Left lung (tissue), 10 donors: Measurements from ENCODE around the gene PIKFYVE. TPM values are rescaled to one million over a fixed set of nuclear protein-coding genes. Genes with fewer than 3 reads are reported as not detected.

Experiments
- ATAC-seq: fragments of 200-7000 bp; cut with Tn5 transposase; one replicate; pipeline ENCODE4 v1.9.1; 2020; ENCODE audit warnings: moderate library complexity
- DNase-seq, 4 donors: peaks; one replicate each; pipeline ENCODE4 v3.0.0-alpha.2; 2013 to 2020
- H3K27ac ChIP-seq, 2 donors: fragments of 200-600 bp; sonication (generic) in 1 of 2; one replicate each; pipeline versions ENCODE4 v1.5.0 to v1.8.0; 2020 to 2021
- H3K27me3 ChIP-seq, 2 donors: fragments of 200-600 bp; sonication (generic) in 1 of 2; one replicate each; pipeline versions ENCODE4 v1.5.0 to v1.8.0; 2020 to 2021
- H3K36me3 ChIP-seq, 2 donors: fragments of 200-600 bp; sonication (generic) in 1 of 2; one replicate each; pipeline versions ENCODE4 v1.5.0 to v1.8.0; 2020 to 2021
- H3K4me1 ChIP-seq, 2 donors: fragments of 200-600 bp; one replicate each; pipeline ENCODE4 v1.8.0; 2021
- H3K4me3 ChIP-seq, 2 donors: fragments of 200-600 bp; sonication (generic) in 1 of 2; one replicate each; pipeline versions ENCODE4 v1.5.0 to v1.8.0; 2020 to 2021; ENCODE audit warnings: mild to moderate bottlenecking in 1 of 2
- H3K9me3 ChIP-seq, 2 donors: fragments of 200-600 bp; sonication (generic) in 1 of 2; one replicate each; pipeline versions ENCODE4 v1.5.0 to v1.8.0; 2020 to 2021
- CTCF ChIP-seq, 2 donors: fragments of 200-600 bp; sonication (generic) in 1 of 2; IDR thresholded peaks; one replicate each; pipeline versions ENCODE4 v1.5.0 to v1.8.0; 2021; ENCODE audit warnings: antibody characterized with exemption in 2 of 2
- intact Hi-C, 2 donors: fragments of 100-400 bp; cut with DNase I; formaldehyde crosslinking; loops; one replicate each; pipeline versions ENCODE4 v1.11.2 to v1.14.2; 2022
- polyA plus RNA-seq, 6 donors: library from polyadenylated mRNA; unstranded; fragments of 120-200 nt; gene quantifications; one replicate each; pipeline ENCODE4 v1.2.1, GENCODE V29; 2013; ENCODE audit not compliant: insufficient read length in 6 of 6
- total RNA-seq, 2 donors: library from RNA; stranded (reverse); fragmentation: NEBNext Ultra II Directional; extraction: Animal tissue kit (Norgen Biotek cat#: 25700); gene quantifications; one replicate each; pipeline ENCODE4 v1.2.1, GENCODE V29; 2021
- donor health status: DM: no; HTN: yes; CAD: no.
- donor health status: DM: no; HTN: no; CAD: no.

Gene PIKFYVE
- total and polyA plus RNA-seq, 8 donors, result 23.8 to 31.6 (median 26.7) TPM

- no peaks in the 10 kb centered on the region for H3K4me1 ChIP-seq
- no peak for TF ChIP-seq CTCF (IDR thresholded peaks at IDR 0.05)
- H3K9me3 ChIP-seq, result peaks cover 0 to 11% of the 10 kb centered on the region in 2 donors
- ATAC-seq (no peak), DNase-seq (no peak)
- H3K36me3 ChIP-seq, result no peaks in the 10 kb centered on the region
- intact Hi-C loops, result no loop called here
- no peak overlapping the region for H3K4me3 ChIP-seq
- peak overlapping the region in 1 of 2 donors; percentile 20 for H3K27ac ChIP-seq
- no peaks in the 10 kb centered on the region for H3K27me3 ChIP-seq
Observed at GRCh38 chr2:208366215-208367127, 100.4 kb downstream of the PIKFYVE start.

DNA sequence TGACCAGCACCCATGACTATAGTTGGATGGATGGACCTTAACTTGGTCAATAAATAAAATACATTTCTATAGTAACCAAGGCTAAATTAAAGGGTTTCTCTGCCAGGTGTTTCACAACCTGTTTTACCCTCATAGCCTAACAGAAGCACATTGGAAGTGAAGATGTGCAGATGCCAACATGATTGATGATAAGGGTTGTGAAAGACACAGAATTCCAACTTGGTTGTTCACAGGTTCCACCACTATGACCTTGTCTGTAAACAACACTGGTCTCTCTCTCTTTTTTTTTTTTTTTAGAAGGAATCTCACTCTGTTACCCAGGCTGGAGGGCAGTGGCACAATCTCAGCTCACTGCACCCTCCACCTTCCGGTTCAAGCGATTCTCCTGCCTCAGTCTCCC, 103.0 kb downstream of the PIKFYVE start:
- no peaks in the 10 kb centered on the region for H3K4me1 ChIP-seq
- ATAC-seq, result no peak

GRCh38 chr2:208370881-208371633, 105.0 kb downstream of the PIKFYVE start:
- ATAC-seq (no peak), DNase-seq (no peak)
- Histone ChIP-seq H3K27ac (no peak overlapping the region), H3K4me1 (no peaks in the 10 kb centered on the region), H3K27me3 (no peaks in the 10 kb centered on the region), H3K4me3 (no peak overlapping the region), H3K36me3 (no peaks in the 10 kb centered on the region), H3K9me3 (no peaks in the 10 kb centered on the region)
- intact Hi-C loops, result no loop called here
- no peak for TF ChIP-seq CTCF (IDR thresholded peaks at IDR 0.05)

More for the DNA sequence above, 103.0 kb downstream of the PIKFYVE start:
- peaks cover 0 to 11% of the 10 kb centered on the region in 2 donors for H3K9me3 ChIP-seq
- H3K36me3 ChIP-seq, result no peaks in the 10 kb centered on the region
- no peaks in the 10 kb centered on the region for H3K27me3 ChIP-seq
- intact Hi-C loops, result no loop called here
- TF ChIP-seq CTCF (IDR thresholded peaks at IDR 0.05), result no peak
- DNase-seq, result no peak
- H3K4me3 ChIP-seq, result no peak overlapping the region
- H3K27ac ChIP-seq, result no peak overlapping the region

DNA sequence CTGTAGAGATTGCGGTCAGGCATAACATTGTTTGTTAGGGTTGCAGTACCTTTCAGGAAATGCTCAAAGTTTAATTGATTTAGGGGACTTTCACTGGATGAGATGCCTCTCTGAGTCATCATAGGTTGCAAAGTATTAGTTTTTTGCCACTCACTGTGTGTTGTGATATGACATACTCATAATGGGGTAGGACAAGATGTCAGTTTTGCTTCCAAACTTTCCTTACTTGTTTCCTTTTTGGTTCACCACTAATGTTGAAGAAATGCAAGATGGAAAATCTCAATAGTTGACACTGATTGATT, 105.5 kb downstream of the PIKFYVE start:
- Histone ChIP-seq H3K4me1 (no peaks in the 10 kb centered on the region), H3K36me3 (no peaks in the 10 kb centered on the region), H3K9me3 (no peaks in the 10 kb centered on the region), H3K4me3 (no peak overlapping the region), H3K27me3 (no peaks in the 10 kb centered on the region), H3K27ac (no peak overlapping the region)
- no peak for TF ChIP-seq CTCF (IDR thresholded peaks at IDR 0.05)
- DNase-seq, result no peak
- intact Hi-C loops, result no loop called here
- ATAC-seq, result no peak

DNA sequence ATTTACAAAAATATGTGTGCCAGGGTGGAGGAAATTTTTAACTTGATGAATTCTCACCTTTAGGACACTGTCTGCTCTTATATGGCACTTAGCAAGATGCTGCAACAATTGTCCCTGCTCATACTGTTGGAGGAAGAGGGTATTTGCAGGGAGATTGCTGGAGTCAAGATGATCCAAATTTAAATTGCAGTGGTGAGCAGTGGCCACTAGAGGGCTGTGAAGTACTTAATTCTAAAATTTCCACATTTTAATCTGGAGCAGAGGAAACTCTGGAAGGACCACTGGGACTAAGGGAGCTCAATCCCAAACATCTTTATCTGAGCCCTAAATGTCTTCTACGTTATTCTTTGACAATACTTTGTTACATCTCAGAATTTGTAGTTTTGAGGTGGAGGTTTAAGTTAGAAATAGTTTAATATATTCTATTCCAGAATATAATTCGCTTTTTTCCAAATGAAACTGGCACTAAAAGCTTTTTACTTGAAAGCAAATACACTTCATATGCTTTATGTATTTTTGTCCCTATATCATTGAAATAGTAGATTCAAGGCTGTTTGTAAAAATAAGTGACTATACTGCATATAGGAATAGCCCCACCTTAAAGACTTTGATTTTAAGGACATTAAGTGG, 107.5 kb downstream of the PIKFYVE start:
- no peaks in the 10 kb centered on the region for H3K9me3 ChIP-seq
- ATAC-seq, result peak; percentile 77
- DNase-seq, result peak in 2 of 4 donors; percentile 36 to 52

More for the DNA sequence above, 107.5 kb downstream of the PIKFYVE start:
- TF ChIP-seq CTCF (IDR thresholded peaks at IDR 0.05), result peak; percentile 70 to 84
- intact Hi-C loops, result no loop called here
- no peak overlapping the region for H3K27ac ChIP-seq
- H3K36me3 ChIP-seq, result no peaks in the 10 kb centered on the region
- no peak overlapping the region for H3K4me3 ChIP-seq
- no peaks in the 10 kb centered on the region for H3K27me3 ChIP-seq
- no peaks in the 10 kb centered on the region for H3K4me1 ChIP-seq
